Choroid plexus epithelial cell (primary cell): Measurements from ENCODE around the gene PAM.

ENCODE experiments used
- DNase-seq: peaks from one replicate; pipeline ENCODE4 v3.0.0-alpha.2; 2010; ENCODE audit warnings: low read depth
- H3K4me3 ChIP-seq: 2 replicates; pipeline ENCODE4 v1.5.1; 2011; ENCODE audit warnings: low read depth, mild to moderate bottlenecking, control low read depth, low read length, moderate library complexity
- TF ChIP-seq, protein P1 (sequence below): conservative IDR thresholded peaks from 2 replicates; pipeline ENCODE4 v1.5.1; 2011; ENCODE audit warnings: low read depth, mild to moderate bottlenecking, control low read depth, inconsistent platforms, low read length, moderate library complexity

PAM gene

DNA sequence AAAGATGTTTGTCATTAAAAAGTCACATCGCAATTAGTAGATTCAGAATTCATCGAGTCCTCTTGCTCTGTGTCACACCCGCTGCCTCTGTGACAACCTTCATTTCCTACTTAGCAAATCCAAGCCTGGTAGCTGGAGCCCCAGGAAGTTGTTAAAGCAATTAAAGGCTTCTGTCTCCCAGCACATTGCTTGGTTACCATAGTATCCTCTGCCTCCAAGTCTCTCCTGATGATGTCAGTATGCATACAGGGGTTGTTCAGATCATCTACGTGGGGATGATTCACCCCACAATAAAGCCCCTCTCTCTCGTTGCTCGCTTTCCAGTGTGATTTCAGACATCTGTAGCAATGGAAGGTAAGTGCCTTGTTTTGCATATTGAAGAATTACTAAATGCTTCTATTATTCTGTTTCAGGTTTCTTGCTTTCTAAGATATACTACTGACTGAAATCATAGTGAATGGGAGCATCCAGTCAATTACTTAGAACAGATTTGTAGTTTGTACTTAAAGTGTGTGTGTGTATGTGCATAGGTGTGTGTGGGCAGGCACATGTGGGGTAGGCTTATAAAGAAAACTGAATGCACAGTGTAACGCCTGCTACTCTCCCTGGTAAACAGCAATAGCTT, 52.9 kb downstream of the PAM start:
- TF ChIP-seq, protein P1, sequence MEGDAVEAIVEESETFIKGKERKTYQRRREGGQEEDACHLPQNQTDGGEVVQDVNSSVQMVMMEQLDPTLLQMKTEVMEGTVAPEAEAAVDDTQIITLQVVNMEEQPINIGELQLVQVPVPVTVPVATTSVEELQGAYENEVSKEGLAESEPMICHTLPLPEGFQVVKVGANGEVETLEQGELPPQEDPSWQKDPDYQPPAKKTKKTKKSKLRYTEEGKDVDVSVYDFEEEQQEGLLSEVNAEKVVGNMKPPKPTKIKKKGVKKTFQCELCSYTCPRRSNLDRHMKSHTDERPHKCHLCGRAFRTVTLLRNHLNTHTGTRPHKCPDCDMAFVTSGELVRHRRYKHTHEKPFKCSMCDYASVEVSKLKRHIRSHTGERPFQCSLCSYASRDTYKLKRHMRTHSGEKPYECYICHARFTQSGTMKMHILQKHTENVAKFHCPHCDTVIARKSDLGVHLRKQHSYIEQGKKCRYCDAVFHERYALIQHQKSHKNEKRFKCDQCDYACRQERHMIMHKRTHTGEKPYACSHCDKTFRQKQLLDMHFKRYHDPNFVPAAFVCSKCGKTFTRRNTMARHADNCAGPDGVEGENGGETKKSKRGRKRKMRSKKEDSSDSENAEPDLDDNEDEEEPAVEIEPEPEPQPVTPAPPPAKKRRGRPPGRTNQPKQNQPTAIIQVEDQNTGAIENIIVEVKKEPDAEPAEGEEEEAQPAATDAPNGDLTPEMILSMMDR = no peak
- DNase-seq = peak; percentile 59

DNA sequence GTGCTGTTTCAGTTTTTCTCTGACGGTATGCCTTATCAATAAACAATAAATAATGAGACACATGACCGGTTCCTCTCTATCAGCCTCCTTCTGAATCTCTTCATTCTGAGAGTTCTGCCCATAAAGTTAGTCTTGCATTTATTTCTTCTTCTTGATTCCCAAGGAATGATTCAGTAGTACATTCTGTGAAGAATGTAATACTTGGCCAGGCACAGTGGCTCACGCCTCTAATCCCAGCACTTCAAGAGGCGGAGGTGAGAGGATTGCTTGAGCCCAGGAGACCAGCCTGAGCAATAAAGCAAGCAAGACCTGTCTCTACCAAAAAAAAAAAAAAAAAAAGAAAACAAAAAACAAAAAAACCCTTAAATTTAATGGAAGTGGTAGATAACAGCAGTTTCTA, 53.9 kb downstream of the PAM start:
- no peak overlapping the region for H3K4me3 ChIP-seq
- DNase-seq = peak; percentile 50

More for the DNA sequence above, 52.9 kb downstream of the PAM start:
- H3K4me3 ChIP-seq = no peak overlapping the region

DNA sequence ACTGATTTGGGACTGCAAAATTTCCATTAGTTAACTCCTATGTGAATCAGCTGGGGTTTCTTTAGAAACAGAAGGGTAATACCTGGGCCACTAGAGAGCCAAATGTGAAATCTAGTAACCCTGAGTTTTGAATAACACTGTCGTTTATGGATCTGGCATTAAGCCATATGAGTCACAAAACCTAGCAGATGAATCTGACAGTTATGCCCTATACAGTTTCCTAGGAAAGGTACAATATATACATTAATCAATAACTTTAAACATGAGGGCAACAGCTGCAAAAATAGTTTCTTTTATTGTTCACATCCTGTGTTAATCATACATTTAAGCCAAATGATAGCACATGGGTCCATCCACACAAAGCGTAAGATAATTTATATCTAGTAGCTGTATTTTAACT, 56.9 kb downstream of the PAM start:
- no peak overlapping the region for H3K4me3 ChIP-seq
- peak; percentile 50 for DNase-seq
- TF ChIP-seq, protein P1 = no peak

More for the DNA sequence above, 53.9 kb downstream of the PAM start:
- TF ChIP-seq, protein P1 = no peak

DNA sequence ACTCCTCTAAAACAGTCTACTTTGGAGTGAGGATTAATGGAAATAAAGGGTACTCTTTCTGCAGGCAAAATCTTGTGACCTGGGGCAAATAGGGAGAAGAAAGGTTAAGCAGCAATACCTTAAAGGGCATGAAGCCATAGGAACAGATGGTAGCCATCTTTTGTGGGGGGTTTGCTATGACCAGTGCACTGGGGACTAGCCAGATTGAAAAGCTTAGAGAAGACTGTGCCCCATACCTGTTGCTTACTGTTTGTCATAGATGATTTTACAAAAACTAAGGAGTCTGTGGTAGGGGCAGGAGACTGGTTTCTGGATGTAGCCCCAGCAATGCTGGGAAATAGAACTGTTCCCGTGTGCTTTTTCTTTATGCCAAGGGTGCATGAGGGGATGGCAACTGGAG, 58.6 kb downstream of the PAM start:
- no peak overlapping the region for H3K4me3 ChIP-seq
- DNase-seq = no peak
- TF ChIP-seq, protein P1 = no peak

DNA sequence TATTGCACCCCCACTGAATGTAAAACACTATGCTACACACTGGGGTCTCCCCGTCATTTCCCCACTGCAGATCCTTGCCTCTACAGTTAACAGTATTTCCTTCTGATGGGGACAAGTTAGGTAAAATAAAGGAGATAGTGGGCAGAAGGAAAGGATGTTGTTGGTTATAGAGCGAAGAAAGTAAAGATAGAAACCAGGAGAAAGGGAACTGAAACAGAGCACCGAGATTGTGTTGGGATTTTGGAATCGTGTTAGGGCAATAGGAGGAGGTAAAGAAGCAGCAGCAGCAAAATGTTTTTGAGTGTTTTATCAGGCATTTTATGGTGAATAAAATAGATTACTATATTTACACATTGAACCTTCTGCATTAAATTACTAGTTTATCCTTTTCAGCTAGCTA, 60.0 kb downstream of the PAM start:
- no peak for DNase-seq

DNA sequence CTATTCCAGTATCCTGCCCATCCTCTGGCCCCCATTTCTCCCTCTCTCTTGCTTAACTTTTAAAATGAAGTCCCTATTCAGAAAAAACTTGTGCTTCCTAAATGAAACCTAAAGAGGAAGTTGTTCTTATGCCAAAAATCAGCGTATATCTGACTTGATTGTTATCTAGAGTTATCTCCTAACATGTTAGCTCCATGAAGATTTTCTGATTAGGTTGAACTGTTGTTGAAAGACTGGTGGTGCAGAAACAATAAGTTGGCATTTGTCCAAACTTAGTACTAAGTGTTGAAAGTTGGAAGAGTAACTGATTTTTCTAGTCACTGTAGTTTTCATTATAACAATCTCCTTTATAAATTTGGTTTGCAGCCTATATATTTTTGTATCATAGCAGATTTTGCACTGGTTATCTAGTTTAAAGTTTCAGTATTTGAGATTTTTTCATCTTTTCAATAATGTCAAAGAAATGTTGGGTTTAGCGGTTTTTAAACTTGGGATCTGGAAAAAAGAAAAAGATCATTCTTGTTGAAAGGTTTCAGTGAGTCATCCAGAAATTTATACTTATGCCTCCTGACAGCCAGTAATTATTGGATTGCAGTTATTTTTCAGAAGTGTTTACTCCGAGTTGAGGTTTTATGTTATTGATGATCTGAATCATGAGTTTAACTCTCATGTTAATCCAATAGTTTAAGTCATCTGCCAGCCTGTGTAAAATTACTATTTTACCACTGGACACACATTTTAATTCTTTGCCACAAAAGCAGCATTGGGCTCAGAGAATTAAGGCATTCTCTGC, 60.6 kb downstream of the PAM start:
- no peak overlapping the region for H3K4me3 ChIP-seq
- DNase-seq = peak; percentile 44
- TF ChIP-seq, protein P1 = no peak

More for the DNA sequence above, 60.0 kb downstream of the PAM start:
- no peak overlapping the region for H3K4me3 ChIP-seq
- TF ChIP-seq, protein P1 = no peak
